H9 (cell line): ENCODE measurements around the gene CTSW. TPM values are rescaled to one million over a fixed set of nuclear protein-coding genes. Genes with fewer than 3 reads are reported as not detected.

Experiments
- DNase-seq: peaks from one replicate; pipeline ENCODE4 v3.0.0-alpha.2; 2017
- H2AFZ ChIP-seq: one replicate; pipeline ENCODE4 v1.6.1; 2013; ENCODE audit warnings: mild to moderate bottlenecking, low read length, control low read depth, moderate library complexity
- H2AK5ac ChIP-seq: 2 replicates; pipeline ENCODE4 v1.6.1; 2013; ENCODE audit warnings: low read length, control low read depth, mixed read lengths; ENCODE audit not compliant: insufficient read length
- H2BK120ac ChIP-seq: one replicate; pipeline ENCODE4 v1.6.1; 2013; ENCODE audit warnings: low read depth, mild to moderate bottlenecking, low read length, control low read depth, inconsistent platforms; ENCODE audit not compliant: poor library complexity, severe bottlenecking
- H2BK12ac ChIP-seq: 2 replicates; pipeline ENCODE4 v1.6.1; 2013; ENCODE audit warnings: low read length, control low read depth, mixed read lengths, low read depth; ENCODE audit not compliant: insufficient read length
- H2BK15ac ChIP-seq: 2 replicates; pipeline ENCODE4 v1.6.1; 2013; ENCODE audit warnings: low read depth, low read length, control low read depth
- H2BK20ac ChIP-seq: one replicate; pipeline ENCODE4 v1.6.1; 2013; ENCODE audit warnings: low read depth, mild to moderate bottlenecking, low read length, control low read depth, inconsistent platforms; ENCODE audit not compliant: poor library complexity, severe bottlenecking
- H2BK5ac ChIP-seq: 2 replicates; pipeline ENCODE4 v1.6.1; 2013; ENCODE audit warnings: low read length, control low read depth, mixed read lengths; ENCODE audit not compliant: insufficient read length
- H3K14ac ChIP-seq: 2 replicates; pipeline ENCODE4 v1.6.1; 2013; ENCODE audit warnings: low read length, control low read depth; ENCODE audit not compliant: insufficient read depth
- H3K18ac ChIP-seq: 2 replicates; pipeline ENCODE4 v1.6.1; 2013; ENCODE audit warnings: low read depth, mild to moderate bottlenecking, mixed read lengths, low read length, control low read depth; ENCODE audit not compliant: insufficient read length
- H3K23ac ChIP-seq: 2 replicates; pipeline ENCODE4 v1.6.1; 2013; ENCODE audit warnings: low read length, control low read depth, mixed read lengths, low read depth; ENCODE audit not compliant: insufficient read length
- H3K23me2 ChIP-seq: 2 replicates; pipeline ENCODE4 v1.6.1; 2013; ENCODE audit warnings: low read depth, mild to moderate bottlenecking, mixed read lengths, low read length, control low read depth; ENCODE audit not compliant: insufficient read length, poor library complexity, severe bottlenecking
- H3K27ac ChIP-seq: 2 replicates; pipeline ENCODE4 v1.5.1; 2013; ENCODE audit warnings: low read length, control low read depth, mixed read lengths, low read depth; ENCODE audit not compliant: insufficient read length
- H3K27me3 ChIP-seq: 2 replicates; pipeline ENCODE4 v1.6.1; 2013; ENCODE audit warnings: low read length, control low read depth, inconsistent platforms; ENCODE audit not compliant: insufficient read depth
- H3K4ac ChIP-seq: 2 replicates; pipeline ENCODE4 v1.6.1; 2013; ENCODE audit warnings: low read depth, mild to moderate bottlenecking, control low read depth, inconsistent platforms, low read length, moderate library complexity
- H3K4me1 ChIP-seq: 2 replicates; pipeline ENCODE4 v1.6.1; 2013; ENCODE audit warnings: low read length, control low read depth, inconsistent platforms; ENCODE audit not compliant: insufficient read depth
- H3K4me2 ChIP-seq: 2 replicates; pipeline ENCODE4 v1.6.1; 2013; ENCODE audit warnings: low read length, control low read depth, mixed read lengths; ENCODE audit not compliant: insufficient read length, insufficient read depth
- H3K56ac ChIP-seq: 2 replicates; pipeline ENCODE4 v1.6.1; 2013; ENCODE audit warnings: low read depth, mild to moderate bottlenecking, mixed read lengths, low read length, control low read depth; ENCODE audit not compliant: insufficient read length
- H3K79me1 ChIP-seq: 2 replicates; pipeline ENCODE4 v1.6.1; 2013; ENCODE audit warnings: low read depth, mild to moderate bottlenecking, moderate library complexity, low read length, control low read depth, inconsistent platforms; ENCODE audit not compliant: insufficient read depth, poor library complexity, severe bottlenecking
- H3K79me2 ChIP-seq: 2 replicates; pipeline ENCODE4 v1.6.1; 2013; ENCODE audit warnings: low read length, control low read depth, inconsistent platforms; ENCODE audit not compliant: insufficient read depth
- H3K9ac ChIP-seq: 2 replicates; pipeline ENCODE4 v1.6.1; 2013; ENCODE audit warnings: low read length, control low read depth, mixed read lengths; ENCODE audit not compliant: insufficient read length; ENCODE audit errors: extremely low read depth
- H3K9me3 ChIP-seq: one replicate; pipeline ENCODE4 v1.6.1; 2013; ENCODE audit warnings: low read depth, low read length, inconsistent platforms; ENCODE audit not compliant: control insufficient read depth
- H3T11ph ChIP-seq: one replicate; pipeline ENCODE4 v1.6.1; 2013; ENCODE audit warnings: mild to moderate bottlenecking, low read length, control low read depth, inconsistent platforms
- H4K20me1 ChIP-seq: one replicate; pipeline ENCODE4 v1.6.1; 2013; ENCODE audit not compliant: control insufficient read depth, insufficient read length, insufficient read depth
- H4K5ac ChIP-seq: 2 replicates; pipeline ENCODE4 v1.6.1; 2013; ENCODE audit warnings: low read depth, mild to moderate bottlenecking, mixed read lengths, low read length, control low read depth; ENCODE audit not compliant: insufficient read length
- H4K8ac ChIP-seq: replicated peaks from 2 replicates; pipeline ENCODE4 v1.6.1; 2013; ENCODE audit warnings: low read length, control low read depth, mixed read lengths, low read depth; ENCODE audit not compliant: insufficient read length
- H4K91ac ChIP-seq: 2 replicates; pipeline ENCODE4 v1.6.1; 2013; ENCODE audit warnings: low read depth, mild to moderate bottlenecking, moderate library complexity, mixed read lengths, low read length, control low read depth; ENCODE audit not compliant: insufficient read length
- H3K27ac Mint-ChIP-seq, 3 experiments: 2 replicates in 2 of 3; 3 replicates in 1 of 3; pipeline ENCODE4 v1.8.0; 2020 to 2021; ENCODE audit warnings: mixed read lengths in 3 of 3, mild to moderate bottlenecking in 1 of 3, moderate library complexity in 1 of 3
- H3K27me3 Mint-ChIP-seq: 2 replicates; pipeline ENCODE4 v1.8.0; 2021; ENCODE audit warnings: low read depth, mild to moderate bottlenecking, moderate library complexity, mixed read lengths
- H3K36me3 Mint-ChIP-seq, 3 experiments: 2 replicates in 2 of 3; 3 replicates in 1 of 3; pipeline ENCODE4 v1.8.0; 2020 to 2021; ENCODE audit warnings: low read depth in 3 of 3, mixed read lengths in 3 of 3; ENCODE audit not compliant: insufficient read depth in 1 of 3
- H3K4me1 Mint-ChIP-seq, 2 experiments: 2 replicates each; pipeline ENCODE4 v1.8.0; 2020; ENCODE audit warnings: mixed read lengths in 2 of 2
- H3K4me3 Mint-ChIP-seq, 2 experiments: 2 replicates in 1 of 2; 3 replicates in 1 of 2; pipeline ENCODE4 v1.8.0; 2020 to 2021; ENCODE audit warnings: mild to moderate bottlenecking in 2 of 2, mixed read lengths in 2 of 2, moderate library complexity in 1 of 2
- H3K9me3 Mint-ChIP-seq, 2 experiments: 2 replicates in 1 of 2; 3 replicates in 1 of 2; pipeline ENCODE4 v1.8.0; 2020; ENCODE audit warnings: mild to moderate bottlenecking in 2 of 2, mixed read lengths in 2 of 2, moderate library complexity in 1 of 2
- WGBS: extraction: QIAGEN DNeasy Blood & Tissue Kit; methylation state at CpG from one replicate; pipeline ENCODE4 v1.1.7; 2013; ENCODE audit warnings: missing lambda C conversion rate, low lambda C conversion rate, mixed read lengths; ENCODE audit not compliant: insufficient read length; ENCODE audit errors: extremely low coverage; 5-methylcytosine and 5-hydroxymethylcytosine counted together
- total RNA-seq: library from RNA; stranded (reverse); gene quantifications from 2 replicates; pipeline ENCODE4 v1.2.1, GENCODE V29; 2021
- TF ChIP-seq, protein P1 (sequence below): fragments of 200-600 bp; sonication (generic); conservative IDR thresholded peaks from 3 replicates; pipeline ENCODE4 v1.8.0; 2021; ENCODE audit warnings: antibody characterized with exemption, mild to moderate bottlenecking

Gene CTSW
- total RNA-seq, 1 experiment from 2014 or later: not detected

DNA sequence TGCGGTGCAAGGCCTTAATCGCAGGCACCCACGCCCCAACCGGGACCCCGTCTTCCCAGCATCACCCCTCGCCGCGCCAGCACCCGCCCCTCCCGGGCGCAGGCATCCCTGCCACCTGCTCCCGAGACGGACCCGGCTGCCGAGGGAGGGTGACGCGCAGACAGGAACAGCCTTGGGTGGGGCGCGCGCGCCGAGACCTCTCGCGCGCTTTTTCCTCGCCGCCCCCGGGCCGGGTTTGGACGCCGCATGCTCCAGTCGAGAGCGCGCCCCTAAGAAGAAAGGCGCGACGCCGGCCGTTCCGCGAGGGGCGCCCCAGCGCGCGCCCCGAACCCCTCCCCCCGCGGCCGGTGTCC is 22.2 kb upstream of the CTSW start:
- H2BK15ac ChIP-seq: no peak overlapping the region
- H2BK5ac ChIP-seq: no peak overlapping the region
- peaks cover 29% of the 10 kb centered on the region in 2 experiments for H3K4me1 Mint-ChIP-seq
- no CpG with 5 or more reads among the region's 49 CpGs for WGBS
- no peak overlapping the region for H2AFZ ChIP-seq
- no peaks in the 10 kb centered on the region for H3K27me3 ChIP-seq
- H3K27ac ChIP-seq: no peak overlapping the region
- H3K9me3 ChIP-seq: no peaks in the 10 kb centered on the region
- H3K56ac ChIP-seq: no peak overlapping the region
- peaks cover 3% of the 10 kb centered on the region for H3K79me1 ChIP-seq
- H4K91ac ChIP-seq: no peak overlapping the region
- H3K4ac ChIP-seq: no peak overlapping the region
- no peak overlapping the region for H3K23ac ChIP-seq
- H4K8ac ChIP-seq: no peak overlapping the region
- peak overlapping the region; percentile 73 for H3K18ac ChIP-seq
- H2AK5ac ChIP-seq: no peak overlapping the region
- peak overlapping the region; percentile 83 for H3K14ac ChIP-seq
- peaks cover 0 to 3% of the 10 kb centered on the region in 2 experiments; a peak in 2 of 5 replicates for H3K9me3 Mint-ChIP-seq
- H3K27me3 Mint-ChIP-seq: no peaks in the 10 kb centered on the region
- DNase-seq: no peak
- peaks cover 14% of the 10 kb centered on the region; the same call in 1 of the 2 replicates for H3K79me2 ChIP-seq
- H3K4me3 Mint-ChIP-seq: peak overlapping the region; percentile 86 to 89
- no peak overlapping the region for H2BK12ac ChIP-seq
- no peaks in the 10 kb centered on the region for H3K4me1 ChIP-seq
- H2BK20ac ChIP-seq: no peak overlapping the region
- H4K20me1 ChIP-seq: peaks cover 2% of the 10 kb centered on the region
- TF ChIP-seq, protein P1, sequence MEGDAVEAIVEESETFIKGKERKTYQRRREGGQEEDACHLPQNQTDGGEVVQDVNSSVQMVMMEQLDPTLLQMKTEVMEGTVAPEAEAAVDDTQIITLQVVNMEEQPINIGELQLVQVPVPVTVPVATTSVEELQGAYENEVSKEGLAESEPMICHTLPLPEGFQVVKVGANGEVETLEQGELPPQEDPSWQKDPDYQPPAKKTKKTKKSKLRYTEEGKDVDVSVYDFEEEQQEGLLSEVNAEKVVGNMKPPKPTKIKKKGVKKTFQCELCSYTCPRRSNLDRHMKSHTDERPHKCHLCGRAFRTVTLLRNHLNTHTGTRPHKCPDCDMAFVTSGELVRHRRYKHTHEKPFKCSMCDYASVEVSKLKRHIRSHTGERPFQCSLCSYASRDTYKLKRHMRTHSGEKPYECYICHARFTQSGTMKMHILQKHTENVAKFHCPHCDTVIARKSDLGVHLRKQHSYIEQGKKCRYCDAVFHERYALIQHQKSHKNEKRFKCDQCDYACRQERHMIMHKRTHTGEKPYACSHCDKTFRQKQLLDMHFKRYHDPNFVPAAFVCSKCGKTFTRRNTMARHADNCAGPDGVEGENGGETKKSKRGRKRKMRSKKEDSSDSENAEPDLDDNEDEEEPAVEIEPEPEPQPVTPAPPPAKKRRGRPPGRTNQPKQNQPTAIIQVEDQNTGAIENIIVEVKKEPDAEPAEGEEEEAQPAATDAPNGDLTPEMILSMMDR: no peak
- H3K27ac Mint-ChIP-seq: no peak overlapping the region
- H3K9ac ChIP-seq: peak overlapping the region; percentile 81
- H3K23me2 ChIP-seq: peaks cover 25% of the 10 kb centered on the region
- no peak overlapping the region for H4K5ac ChIP-seq
- no peak overlapping the region for H2BK120ac ChIP-seq
- H3T11ph ChIP-seq: no peak overlapping the region
- peaks cover 44 to 49% (median 46%) of the 10 kb centered on the region in 3 experiments for H3K36me3 Mint-ChIP-seq
- H3K4me2 ChIP-seq: peak overlapping the region; percentile 77
